Stomach (tissue), 4 donors: Measurements from ENCODE around the gene CNTF.

Experiments used
- POLR2AphosphoS5 ChIP-seq, 3 donors: sonication (generic); formaldehyde crosslinking; IDR thresholded peaks; one replicate each; pipeline ENCODE4 v1.6.1; 2016; ENCODE audit warnings: antibody characterized with exemption in 3 of 3
- TF ChIP-seq, protein P1 (sequence below), 7 experiments: fragments of 450-650 bp in 4 of 7; fragments of 200-600 bp in 3 of 7; sonication (generic) in 3 of 7; IDR thresholded peaks; one replicate each; pipeline ENCODE4 v1.5.1; 2016 to 2019; ENCODE audit warnings: antibody characterized with exemption in 7 of 7, control low read depth in 2 of 7, mild to moderate bottlenecking in 1 of 7

DNA sequence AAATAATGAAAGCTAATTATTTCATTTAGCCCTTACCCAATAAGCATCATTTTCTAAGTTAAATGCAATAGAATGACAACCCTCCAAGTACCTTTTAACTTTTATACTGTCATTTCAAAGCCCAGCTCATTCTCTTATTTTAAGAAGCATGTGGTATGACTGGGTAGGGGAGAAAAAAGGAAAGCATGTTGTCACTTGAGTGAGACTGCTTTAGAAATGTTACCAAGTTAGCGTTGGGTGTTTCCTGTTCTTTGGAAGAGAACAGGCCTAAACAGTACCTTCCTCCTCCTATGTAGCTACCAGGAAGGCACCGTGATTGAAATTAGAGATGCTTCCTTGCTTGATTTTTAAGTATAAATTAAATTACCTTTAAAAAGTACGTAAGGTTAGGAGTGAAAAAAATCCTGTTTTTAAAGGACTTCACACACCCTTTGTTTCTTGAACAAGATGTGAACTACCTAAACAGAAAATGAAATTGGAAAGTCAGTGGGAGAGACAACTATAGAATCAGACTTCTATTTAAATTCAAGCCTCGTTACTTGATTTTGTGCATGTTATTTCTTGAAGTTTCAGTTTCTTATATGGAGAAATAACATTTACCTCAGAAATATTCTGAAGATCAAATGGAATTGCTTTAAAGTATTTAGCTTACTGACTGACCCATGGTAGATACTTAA lies 741 bp upstream of the CNTF start:
- TF ChIP-seq POLR2AphosphoS5 (IDR thresholded peaks at IDR 0.05), result no peak
- TF ChIP-seq, protein P1, sequence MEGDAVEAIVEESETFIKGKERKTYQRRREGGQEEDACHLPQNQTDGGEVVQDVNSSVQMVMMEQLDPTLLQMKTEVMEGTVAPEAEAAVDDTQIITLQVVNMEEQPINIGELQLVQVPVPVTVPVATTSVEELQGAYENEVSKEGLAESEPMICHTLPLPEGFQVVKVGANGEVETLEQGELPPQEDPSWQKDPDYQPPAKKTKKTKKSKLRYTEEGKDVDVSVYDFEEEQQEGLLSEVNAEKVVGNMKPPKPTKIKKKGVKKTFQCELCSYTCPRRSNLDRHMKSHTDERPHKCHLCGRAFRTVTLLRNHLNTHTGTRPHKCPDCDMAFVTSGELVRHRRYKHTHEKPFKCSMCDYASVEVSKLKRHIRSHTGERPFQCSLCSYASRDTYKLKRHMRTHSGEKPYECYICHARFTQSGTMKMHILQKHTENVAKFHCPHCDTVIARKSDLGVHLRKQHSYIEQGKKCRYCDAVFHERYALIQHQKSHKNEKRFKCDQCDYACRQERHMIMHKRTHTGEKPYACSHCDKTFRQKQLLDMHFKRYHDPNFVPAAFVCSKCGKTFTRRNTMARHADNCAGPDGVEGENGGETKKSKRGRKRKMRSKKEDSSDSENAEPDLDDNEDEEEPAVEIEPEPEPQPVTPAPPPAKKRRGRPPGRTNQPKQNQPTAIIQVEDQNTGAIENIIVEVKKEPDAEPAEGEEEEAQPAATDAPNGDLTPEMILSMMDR (IDR thresholded peaks at IDR 0.05), result no peak
